GM18909 (cell line): Measurements from ENCODE around the gene TGIF2.
"Not testable (repeated sequence)": the region's sequence is repeated elsewhere in the genome, so short reads cannot be mapped to it uniquely, and the experiment has no call there.

Experiments used
- ATAC-seq: cut with Tn5 transposase; IDR thresholded peaks from one replicate; pipeline ENCODE4 v1.9.1; 2021; ENCODE audit warnings: mild to moderate bottlenecking; ENCODE audit not compliant: unreplicated experiment, poor library complexity

The TGIF2 gene

GRCh38 chr20:36546111-36546736 lies 27.2 kb upstream of the TGIF2 start:
- no peak for ATAC-seq

DNA sequence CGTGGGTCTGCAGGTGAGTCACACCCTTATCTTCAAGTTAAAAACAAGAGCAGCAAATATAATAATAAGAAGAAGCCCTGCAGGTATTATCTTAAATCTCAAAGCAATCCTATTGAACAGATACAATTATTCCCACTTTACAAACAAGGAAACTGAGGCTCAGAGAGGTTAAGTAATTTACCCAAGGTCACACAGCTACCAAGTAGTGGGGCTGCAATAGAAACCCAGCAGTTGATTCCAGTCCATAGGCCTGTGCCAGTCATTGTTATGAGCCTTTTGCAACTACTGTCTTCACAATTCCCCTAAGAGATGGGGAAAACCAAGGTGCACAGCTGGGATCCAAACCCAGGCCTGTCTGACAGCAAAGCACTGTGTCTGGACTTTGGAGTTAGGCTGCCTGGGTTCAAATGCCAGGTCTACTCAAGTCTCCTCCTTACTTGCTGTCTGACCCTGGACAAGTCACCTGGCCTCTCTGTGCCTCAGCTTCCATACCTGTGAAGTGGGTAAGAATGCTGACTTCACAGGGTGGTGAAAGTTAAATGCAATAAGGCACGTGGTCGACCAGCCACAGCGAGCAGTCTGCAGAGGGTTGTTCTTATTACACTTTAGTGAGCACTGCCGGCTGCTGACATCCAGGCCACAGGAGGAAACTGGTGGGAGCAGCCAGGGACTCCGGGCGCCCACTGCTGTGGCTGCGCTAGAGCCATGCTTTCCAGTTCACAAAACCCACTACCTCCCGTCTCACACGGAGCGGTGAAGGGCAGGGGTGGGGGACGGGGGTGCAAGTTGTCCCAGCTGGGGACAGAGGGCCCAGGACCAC lies 26.0 kb upstream of the TGIF2 start:
- no peak for ATAC-seq

DNA sequence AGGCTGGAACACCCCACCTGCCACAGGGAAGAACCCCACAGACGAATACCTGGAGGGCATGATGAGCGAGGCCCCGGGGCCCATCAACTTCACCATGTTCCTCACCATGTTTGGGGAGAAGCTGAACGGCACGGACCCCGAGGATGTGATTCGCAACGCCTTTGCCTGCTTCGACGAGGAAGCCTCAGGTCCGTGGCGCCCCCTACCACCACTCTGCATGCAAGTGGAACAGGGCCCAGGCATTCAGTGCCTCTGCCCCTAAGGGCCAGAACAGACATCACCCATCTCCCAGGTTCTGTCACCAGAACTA lies 25.4 kb upstream of the TGIF2 start:
- ATAC-seq = no peak

- ATAC-seq = no peak
Measured at GRCh38 chr20:36548704-36549627, 24.4 kb upstream of the TGIF2 start.

- no peak for ATAC-seq
Measured at GRCh38 chr20:36549628-36549941, 23.8 kb upstream of the TGIF2 start.

DNA sequence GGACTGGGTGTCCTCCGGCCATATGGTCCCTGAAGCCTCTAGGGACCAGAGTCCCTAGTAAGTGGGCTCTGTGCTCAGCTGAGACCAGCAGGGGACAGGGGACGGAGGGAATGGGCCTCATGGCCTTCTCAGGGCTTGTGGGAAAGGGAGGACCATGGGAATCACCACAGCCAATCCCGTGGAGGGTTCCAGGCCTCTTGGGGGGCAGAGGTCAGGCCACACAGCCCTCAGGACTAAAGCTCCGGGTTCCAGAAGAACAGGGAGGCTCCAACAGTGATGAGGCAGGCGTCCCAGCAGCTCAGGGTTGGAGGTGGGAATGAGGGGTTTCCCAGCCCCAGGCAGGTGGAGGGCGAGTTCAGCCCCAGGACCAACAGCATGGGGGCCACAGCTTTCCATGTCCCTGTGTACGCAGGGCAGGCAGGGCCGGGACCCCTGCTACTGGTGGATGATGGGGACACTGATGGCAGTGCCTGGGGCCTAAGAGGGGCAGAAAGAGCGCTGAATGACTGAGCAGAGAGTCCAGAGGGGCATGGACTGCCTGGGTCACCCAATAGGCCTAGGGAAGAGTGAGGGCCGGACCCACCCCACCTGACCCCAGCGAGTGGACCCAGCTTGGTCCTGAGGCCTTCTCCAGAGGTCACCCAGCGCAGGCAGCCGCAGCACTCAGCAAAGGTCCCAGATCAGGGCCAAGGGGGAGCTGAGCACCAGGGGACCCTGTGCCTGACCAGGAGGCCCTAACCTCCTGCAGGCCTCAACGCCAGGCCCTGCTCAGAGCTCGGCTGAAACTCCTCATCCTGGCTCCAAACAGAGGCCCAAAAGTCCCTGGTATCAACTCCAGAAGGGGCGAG lies 23.2 kb upstream of the TGIF2 start:
- ATAC-seq = no peak

GRCh38 chr20:36550790-36551299 lies 22.6 kb upstream of the TGIF2 start:
- no peak for ATAC-seq

DNA sequence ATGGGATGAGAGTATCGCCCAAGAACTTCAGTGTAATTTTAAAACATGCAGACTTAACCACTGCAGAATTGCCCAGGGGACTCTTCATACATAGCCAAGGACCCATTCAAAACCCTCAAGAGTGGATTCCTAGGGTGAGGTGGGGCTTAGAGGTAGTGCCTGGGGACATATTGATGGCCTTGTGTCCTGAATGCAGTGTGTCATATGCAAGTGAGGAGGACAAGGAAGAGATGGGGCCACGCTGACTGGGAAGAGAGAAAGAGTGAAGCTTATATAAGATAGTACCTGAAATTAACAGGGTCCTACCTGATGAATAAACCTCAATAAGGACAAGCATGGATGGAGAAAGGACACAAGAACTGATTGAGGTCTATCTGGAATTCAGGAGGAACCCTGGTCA lies 18.1 kb upstream of the TGIF2 start:
- ATAC-seq = no peak

GRCh38 chr20:36562724-36563123 lies 10.7 kb upstream of the TGIF2 start:
- ATAC-seq = no peak

DNA sequence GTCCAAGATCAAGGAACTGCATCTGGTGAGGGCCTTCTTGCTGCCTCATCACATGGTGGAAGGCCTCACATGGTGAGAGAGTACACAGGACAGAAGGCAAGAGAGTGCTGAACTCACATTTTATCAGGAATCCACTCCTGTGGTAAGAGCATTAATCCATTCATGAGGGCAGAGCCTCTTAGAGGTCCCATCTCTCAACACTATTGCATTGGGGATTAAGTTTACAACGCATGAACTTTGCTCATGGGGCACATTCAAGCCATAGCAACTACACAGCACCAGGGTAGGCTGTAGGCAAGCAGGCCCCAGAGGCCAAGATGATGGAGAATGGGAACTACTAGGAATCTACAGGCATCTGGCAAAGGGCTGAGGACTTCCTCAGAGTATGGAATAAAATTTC lies 10.0 kb upstream of the TGIF2 start:
- ATAC-seq = no peak

DNA sequence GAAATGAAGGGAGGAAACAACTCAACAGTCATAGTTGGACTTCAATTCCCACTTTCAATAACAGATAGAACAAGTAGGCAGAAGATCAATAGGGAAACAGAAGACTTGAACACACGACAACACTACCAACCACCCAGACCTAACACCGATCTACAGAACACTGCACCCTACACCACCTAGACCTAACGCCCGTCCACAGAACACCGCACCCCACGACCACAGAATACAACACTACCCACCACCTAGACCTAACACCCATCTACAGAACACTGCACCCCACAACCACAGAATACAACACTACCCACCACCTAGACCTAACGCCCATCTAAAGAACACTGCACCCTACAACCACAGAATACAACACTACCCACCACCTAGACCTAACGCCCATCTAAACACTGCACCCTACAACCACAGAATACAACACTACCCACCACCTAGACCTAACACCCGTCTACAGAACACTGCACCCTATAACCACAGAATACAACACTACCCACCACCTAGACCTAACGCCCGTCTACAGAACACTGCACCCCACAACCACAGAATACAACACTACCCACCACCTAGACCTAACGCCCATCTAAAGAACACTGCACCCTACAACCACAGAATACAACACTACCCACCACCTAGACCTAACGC lies 9.2 kb upstream of the TGIF2 start:
- not testable (repeated sequence) for ATAC-seq

GRCh38 chr20:36564726-36565121 lies 8.7 kb upstream of the TGIF2 start:
- ATAC-seq = not testable (repeated sequence)

DNA sequence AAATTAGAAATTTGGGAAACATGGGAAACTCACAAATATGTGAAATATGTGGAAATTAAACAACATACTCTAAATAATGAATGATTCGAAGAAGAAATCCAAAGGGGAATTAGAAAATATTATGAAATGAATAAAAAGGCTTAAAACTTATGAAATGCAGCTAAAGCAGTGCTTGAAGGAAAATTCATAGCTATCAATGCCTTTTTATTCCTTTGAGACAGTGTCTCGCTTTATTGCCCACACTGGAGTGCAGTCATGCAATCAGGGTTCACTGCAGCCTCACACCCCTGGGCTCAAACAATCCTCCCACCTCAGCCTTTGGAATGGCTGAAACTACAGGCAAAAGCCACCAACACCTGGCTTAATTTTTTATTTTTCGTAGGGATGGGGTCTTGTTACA lies 7.9 kb upstream of the TGIF2 start:
- no peak for ATAC-seq

DNA sequence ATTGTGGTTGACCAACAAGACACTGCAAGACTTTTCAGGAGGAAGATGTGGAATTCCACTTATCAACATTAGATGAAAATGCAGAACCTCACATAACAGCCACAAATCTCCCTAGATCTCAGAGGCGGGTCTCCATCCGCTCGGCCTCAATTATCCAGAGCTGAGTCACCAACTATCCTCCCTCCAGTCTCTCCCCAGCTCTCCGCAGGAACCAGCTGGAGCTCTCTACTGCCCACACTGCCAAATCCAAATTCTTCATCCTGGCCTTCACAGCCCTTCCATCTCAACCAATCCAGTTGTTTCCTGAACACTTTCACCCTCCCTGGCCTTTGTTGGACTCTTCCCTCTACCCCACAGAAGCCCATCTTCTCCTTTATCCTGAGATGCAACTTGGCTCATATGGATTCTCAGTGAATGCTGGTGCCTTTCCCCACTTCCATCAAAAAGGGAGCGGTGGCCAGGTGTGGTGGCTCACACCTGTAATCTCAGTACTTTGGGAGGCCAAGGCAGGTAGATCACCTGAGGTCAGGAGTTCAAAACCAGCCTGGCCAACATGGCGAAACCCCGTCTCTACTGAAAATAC lies 3.5 kb upstream of the TGIF2 start:
- no peak for ATAC-seq

GRCh38 chr20:36571564-36572504 lies 1.6 kb upstream of the TGIF2 start:
- ATAC-seq = no peak

- ATAC-seq = peak; percentile 13
Measured at GRCh38 chr20:36572701-36573102, 695 bp upstream of the TGIF2 start.

- no peak for ATAC-seq
Measured at GRCh38 chr20:36573798-36574365, 485 bp downstream of the TGIF2 start.
